Stimulated activated CD8-positive, alpha-beta memory T cell treated with anti-CD3 and anti-CD28 coated beads, Interleukin-4, amount 100 ng/mL, for 1 hour (primary cell): ENCODE measurements around the gene DRC1.

ENCODE experiments used
- DNase-seq, 2 donors: peaks; one replicate each; pipeline ENCODE4 v3.0.0-alpha.2; 2020; ENCODE audit warnings: low read depth in 2 of 2, low spot score in 1 of 2

The DRC1 gene

DNA sequence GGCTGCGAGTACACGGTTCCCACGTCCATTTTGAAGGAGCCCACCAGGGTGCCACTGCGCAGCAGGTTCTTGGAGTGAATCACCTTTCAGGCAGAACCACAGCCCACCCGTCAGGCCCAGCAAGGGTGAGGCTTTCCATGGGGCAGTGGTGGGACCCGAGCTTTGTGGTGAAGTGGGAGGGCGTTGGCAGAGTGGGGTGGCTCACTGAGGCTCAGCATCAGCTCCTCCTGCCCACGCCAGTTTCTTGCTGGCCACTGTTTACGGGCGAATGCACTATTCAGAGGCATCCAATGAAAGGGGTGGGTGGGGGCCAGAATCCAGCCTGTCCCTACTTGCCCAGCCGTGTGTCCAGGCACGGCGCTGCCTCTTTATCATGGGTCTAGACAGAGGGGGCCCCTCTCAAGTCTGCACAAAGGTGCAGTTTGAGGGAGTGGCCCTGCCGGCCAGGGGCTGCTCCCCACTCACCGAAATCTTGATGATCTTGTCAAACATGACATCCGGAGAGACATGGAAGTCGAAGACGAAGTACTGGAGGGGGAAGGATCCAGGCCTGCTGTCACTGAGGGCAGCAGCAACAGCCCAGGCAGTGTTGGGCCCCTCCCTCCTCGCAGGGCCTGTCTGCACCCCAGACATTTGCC lies 87.6 kb downstream of the DRC1 start:
- DNase-seq: no peak

DNA sequence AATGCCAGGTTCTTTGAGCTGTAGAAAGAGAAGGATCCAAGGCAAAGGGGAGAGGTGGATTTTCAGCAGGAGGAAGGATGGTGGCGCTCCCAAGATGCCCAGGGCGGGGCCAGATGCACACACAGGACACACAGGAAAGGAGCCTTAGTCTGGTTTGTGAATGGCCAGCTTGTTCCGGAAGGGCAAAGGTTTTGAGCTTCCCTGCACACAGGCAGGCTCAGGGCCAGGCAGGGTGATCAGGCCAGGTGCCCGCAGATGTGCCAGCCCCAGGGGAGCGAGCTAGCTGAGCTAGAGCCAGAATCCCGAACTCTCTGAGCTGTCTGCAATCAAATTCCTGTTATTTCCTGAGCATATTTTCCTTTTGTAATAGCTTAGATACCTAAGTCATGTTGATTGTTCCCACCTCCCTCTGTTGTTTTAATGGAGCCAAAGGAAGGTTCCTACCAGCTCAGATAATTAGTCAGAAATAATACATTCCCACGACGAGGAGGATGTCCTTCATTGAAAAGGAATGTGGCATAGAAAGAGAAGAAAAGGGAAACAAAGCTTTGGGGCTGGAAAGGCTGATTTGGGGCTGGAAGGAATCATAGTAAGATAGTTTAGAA lies 89.9 kb downstream of the DRC1 start:
- DNase-seq: no peak

DNA sequence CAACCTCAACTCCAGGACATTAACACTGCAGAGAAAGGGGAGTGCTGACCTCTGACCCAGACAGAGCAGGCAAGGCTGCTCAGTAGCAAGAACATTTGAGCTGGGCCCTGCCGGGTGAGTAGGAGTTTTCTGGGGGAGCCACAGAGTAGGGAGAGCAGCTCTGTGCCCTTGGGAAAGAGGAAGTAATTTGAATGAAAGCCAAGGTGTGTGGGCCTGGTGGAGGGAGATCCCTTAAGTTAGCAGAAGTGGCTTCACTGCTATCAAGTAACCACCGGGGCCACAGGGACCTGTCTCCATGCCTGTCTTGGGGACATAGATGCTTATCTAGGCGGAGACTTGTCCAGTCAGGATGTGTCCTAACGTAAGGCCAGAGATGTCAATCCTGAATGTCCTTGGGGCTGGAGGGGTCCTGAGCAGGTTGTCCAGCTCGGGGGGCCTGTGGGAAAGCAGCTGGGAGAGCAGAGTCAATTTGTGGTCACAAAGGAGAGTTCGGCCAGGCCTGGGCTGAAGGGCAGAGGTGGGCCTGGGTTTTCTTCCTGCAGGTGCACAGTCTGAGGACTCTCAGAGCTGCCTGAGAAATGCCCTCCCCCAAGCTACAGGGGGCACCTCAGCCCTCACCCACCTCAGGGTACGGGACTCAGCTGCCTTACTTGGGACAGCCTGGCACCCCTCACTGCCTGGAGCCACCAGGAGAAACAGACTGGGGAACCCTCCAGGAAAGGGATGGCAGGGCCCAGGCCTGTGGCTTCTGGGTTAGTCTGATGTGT lies 91.2 kb downstream of the DRC1 start:
- no peak for DNase-seq

DNA sequence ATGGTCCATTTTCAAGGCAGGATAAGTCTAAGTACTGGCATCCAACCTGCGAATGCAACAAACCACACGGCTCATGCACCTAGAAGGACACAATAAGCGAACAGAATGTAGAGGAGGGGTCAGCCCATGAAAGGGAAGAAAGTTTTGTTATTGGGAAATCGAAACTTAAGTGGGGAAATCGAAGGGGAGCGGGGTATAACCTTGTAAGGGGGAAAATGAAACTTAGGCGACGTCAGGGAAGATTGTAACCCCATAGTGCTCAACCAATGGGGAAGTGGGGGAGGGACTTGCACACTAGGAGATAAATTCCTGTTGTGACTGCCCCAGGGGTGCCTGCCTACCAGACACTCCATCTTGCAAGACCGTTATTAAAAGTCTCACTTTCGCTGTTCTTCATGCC lies 91.8 kb downstream of the DRC1 start:
- DNase-seq: no peak

DNA sequence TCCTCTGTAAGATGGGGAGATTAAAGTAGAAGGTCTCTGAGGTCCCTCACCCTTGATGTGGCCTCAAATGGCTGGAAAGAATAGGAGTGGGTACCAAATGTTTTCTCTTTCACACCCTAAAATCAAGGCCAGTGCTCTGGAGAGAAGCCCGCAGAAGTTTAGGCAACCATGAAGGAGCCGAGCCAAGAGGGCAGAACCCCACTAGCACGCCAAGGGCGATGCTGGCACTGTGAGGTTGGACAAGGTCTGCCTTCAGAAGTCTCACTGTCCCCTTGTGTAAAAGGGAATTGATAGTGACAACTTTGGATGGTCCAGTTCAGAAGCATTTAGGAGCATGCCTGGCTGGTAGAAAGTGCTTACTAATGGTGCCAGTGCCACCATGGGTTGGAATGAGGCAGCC lies 92.5 kb downstream of the DRC1 start:
- DNase-seq: no peak

DNA sequence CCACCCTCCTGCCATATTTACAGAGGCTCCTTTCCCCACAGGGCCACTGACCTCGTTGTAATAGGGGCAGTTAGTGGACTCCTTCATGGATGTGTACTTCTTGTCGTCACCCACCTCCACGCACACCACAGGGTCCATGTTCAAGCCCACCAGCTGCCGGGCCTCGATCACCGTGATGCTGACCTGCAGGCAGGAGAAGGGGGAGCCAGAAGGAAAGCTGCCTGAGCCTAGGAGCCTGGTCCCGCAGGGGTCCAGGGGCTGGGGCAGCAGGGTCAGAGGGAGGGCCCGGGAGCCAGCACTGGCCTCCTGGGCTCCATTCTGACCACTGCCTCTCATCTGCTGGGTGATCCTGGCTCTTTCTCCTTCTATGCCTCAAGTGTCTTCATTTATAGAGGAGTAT lies 93.2 kb downstream of the DRC1 start:
- no peak for DNase-seq

DNA sequence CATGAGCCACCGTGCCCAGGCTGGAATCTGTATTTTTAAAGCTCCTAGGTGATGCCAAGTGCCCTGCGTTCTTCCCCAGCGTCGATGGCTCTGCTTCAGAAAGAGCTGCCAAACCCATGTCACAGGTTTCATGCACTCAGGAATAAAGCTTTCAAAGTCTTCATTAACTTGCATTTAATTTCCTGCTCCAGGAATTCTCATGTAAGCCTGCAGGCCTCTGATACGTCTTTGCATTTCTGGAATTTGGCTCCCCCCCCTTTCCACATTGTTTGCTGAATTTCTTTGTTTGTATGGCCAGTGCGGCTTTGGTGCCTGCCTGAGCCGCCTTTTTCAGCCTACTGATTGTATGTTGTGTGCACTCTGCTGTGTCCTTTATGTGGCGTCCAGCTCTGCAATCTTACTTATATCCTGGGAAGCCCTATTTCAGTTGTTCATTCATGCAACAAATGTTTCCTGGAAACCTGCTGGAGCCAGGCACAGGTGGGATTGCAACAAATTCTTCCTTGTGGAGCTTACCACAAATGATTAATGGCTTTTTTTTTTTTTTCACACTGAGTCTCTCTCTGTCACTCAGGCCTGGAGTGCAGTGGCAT lies 94.1 kb downstream of the DRC1 start:
- DNase-seq: no peak

DNA sequence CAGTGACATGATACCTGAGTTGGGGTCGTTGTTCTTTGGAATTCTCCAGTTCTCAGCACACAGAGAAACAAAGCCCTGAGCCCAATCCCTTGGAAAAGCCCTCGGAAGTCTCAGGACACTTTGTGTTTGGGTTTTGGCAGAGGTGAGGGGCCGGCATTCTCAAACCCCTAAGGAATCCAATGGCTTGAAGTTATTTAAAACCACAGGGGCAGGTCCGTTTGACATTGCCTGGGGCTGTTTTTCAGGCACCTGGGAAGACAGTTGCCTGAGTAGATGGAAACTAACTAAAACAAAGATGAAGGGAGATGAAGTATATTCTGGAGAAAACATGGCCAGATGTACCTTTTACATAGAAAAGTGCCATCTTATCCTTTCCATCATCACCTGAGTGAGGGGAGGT lies 98.7 kb downstream of the DRC1 start:
- DNase-seq: no peak

DNA sequence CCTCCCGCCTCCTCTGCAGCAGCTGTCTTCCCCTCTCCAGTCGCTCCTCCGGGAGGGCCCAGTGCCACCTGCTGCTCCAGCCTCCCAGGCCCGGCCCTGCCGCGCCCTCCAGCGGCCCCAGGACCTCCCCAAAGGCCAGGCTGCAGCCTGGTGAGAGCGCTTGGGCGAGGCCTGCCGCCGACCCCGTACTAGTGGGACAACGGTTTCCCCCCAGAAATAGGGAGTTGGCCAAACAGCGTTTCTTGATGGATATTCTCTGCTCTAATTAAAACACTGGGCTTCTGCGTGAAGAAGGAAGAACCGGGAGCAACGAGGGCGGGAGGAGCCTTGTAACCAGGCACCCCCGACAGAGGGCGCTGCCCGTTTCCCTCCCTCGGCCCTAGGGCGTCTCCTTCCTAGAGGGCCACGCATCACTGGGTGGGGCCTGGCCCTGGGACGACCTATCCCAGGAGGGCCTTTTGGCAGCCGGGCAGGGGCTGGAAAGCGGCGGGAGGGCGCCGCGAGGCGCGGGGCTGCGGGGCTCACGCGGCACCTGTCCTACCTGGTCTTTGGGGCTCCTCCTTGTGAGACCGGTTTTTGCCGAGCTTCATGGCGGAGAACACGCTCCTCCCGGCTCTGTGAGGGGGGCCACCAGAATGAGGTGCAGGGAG lies 101.6 kb downstream of the DRC1 start:
- peak; percentile 46 to 56 for DNase-seq

DNA sequence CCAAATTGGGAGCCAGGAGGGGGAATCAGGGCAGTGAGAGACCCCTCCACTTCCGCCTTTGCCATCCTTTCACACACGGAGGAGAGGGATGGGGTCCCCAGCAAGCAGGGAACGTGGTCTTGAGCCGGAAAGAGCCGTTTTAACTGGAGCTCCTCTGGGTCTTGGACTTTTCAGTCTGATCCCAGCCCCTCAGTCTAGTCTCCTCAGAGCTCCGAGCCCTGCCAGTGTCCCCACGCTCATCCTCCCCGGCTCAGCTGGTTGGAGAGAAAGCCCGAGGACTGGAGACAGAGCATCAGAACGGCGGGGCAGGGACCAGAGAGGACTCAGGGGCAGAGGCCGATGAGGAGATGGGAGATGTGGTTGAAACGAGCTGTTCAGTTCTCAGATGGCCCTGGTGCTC lies 102.3 kb downstream of the DRC1 start:
- DNase-seq: no peak

DNA sequence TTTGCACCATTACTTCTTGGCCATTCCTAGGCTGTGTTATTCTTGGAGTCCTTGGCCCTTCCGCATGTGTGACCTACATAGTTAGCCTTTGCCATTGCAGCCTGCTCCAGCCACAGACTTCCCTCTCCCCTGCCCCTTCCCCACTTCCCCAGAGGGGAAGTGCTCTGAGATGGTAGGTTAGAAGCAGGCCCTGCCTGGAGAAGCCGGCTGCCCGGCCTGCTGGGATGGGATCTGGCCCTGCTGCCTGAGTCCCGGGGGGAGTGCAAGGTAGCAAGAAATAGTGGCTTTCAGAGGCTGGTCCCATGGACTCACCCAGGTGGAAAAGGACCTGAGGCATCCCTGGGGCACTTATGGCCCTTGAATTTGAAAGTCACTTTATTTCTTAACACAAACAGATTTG lies 104.6 kb downstream of the DRC1 start:
- DNase-seq: no peak
